Measurements from ENCODE around the gene BTBD9. TPM values are rescaled to one million over a fixed set of nuclear protein-coding genes. Genes with fewer than 3 reads are reported as not detected.

BTBD9 gene
- polyA plus RNA-seq, 1 donor (not counting 4 experiments of a cell fraction or from before 2014, with no cell fraction given), result 6.8 TPM

DNA sequence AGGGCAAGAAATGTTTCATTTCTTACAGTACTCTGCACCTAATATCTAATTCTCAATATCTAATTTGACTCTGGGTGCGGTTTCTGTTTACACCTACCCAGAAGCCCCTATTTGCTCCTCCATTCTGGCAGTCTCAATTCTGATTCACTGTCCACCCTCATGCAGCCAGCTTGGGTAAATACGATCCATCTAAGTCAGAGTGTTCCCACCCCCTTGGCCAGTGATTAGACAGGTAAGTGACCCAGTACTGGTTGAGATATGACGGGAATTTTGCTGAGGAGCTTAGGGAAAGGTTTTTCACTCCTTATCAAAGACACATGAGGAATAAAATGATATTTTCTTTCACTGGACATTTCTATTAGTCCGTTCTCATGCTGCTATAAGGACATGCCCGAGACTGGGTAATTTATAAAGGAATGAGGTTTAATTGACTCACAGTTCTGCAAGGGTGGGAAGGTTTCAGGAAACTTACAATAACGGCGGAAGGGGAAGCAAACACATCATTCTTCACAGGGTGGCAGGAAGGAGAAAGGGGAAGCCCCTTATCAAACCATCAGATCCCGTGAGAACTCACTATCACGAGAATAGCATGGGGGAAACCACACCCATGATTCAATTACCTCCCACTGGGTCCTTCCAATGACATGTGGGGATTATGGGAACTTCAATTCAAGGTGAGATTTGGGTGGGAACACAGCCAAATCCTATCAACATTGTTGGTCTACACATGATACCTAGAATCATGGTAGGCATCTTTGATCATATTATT is 33.9 kb upstream of the BTBD9 start:
- Histone ChIP-seq H3K9ac (ENCODE audit: control insufficient read depth, extremely low read depth, insufficient read depth, low read length) (no peak overlapping the region), H3K9me3 (ENCODE audit: control insufficient read depth, low read depth, low read length) (no peaks in the 10 kb centered on the region), H3K36me3 (ENCODE audit: control insufficient read depth in 2 of 2, extremely low read depth in 1 of 2, insufficient read depth in 2 of 2, low read length in 2 of 2) (peaks cover 9 to 18% of the 10 kb centered on the region in 2 experiments), H3K9me1 (ENCODE audit: control insufficient read depth, extremely low read depth, insufficient read depth, low read length) (no peaks in the 10 kb centered on the region), H3K4me3 (ENCODE audit: control insufficient read depth in 2 of 3, extremely low read depth in 1 of 3, insufficient read depth in 2 of 3, low read depth in 1 of 3, low read length in 3 of 3) (no peak overlapping the region), H2AFZ (ENCODE audit: control insufficient read depth, low read length) (no peak overlapping the region), H3K4me1 (ENCODE audit: control insufficient read depth, extremely low read depth, insufficient read depth, low read length) (no peaks in the 10 kb centered on the region), H3K27me3 (ENCODE audit: control insufficient read depth, extremely low read depth, insufficient read depth, low read length) (no peaks in the 10 kb centered on the region), H3K4me2 (ENCODE audit: control insufficient read depth, extremely low read depth, insufficient read depth, low read depth, low read length) (no peak overlapping the region), H4K20me1 (ENCODE audit: control insufficient read depth, extremely low read depth, insufficient read depth, low read length) (no peaks in the 10 kb centered on the region), H3K27ac (ENCODE audit: control insufficient read depth, insufficient read depth, low read length) (no peak overlapping the region), H3K79me2 (ENCODE audit: control insufficient read depth, insufficient read depth, low read length) (no peaks in the 10 kb centered on the region)
- DNase-seq (ENCODE audit: low read depth, low spot score), result no peak
- dilution Hi-C loops (cut with MboI; ENCODE audit: extremely low pct_ligation_motif_present, low sequenced_read_pairs), result no loop called here
- TF ChIP-seq EZH2 (IDR thresholded peaks at IDR 0.05; ENCODE audit: low read length), result no peak
- no peak for TF ChIP-seq CTCF (optimal IDR thresholded peaks at IDR 0.05 in 1 of 3, IDR thresholded peaks at IDR 0.05 in 1 of 3, conservative IDR thresholded peaks at IDR 0.05 in 1 of 3; ENCODE audit: extremely low read depth in 1 of 3, insufficient read depth in 2 of 3, low read length in 3 of 3)
- peak; percentile 9 for FAIRE-seq

DNA sequence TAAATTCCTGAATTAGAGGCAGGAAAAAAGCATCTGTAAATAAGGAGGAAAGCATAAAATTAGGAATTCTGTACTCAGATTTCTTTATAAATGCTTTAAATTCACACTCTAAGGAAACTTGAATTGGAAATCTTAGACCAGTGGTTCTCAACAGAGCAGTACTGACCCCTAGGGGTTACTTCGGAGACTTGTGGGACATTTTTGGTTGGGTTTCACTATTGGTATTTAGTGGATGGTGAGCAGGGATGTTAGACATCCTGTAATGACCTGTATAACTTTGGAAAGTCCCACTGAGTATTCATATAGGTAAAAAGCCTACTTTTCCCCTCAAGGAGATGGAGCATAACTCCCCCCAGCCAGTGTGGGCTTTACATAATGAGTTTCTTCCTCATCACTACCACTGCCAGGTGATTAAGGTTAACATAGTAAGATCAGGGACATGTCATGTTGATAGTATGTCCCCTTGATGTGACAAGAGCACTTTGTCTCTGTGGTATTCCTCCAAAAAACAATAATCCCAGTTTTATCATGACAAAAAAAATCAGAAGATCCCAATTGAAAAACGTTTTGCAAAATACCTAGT is 32.2 kb upstream of the BTBD9 start:
- Histone ChIP-seq H3K27ac (ENCODE audit: control insufficient read depth, insufficient read depth, low read length) (no peak overlapping the region), H3K9ac (ENCODE audit: control insufficient read depth, extremely low read depth, insufficient read depth, low read length) (no peak overlapping the region), H3K4me2 (ENCODE audit: control insufficient read depth, extremely low read depth, insufficient read depth, low read depth, low read length) (no peak overlapping the region), H3K79me2 (ENCODE audit: control insufficient read depth, insufficient read depth, low read length) (no peaks in the 10 kb centered on the region), H2AFZ (ENCODE audit: control insufficient read depth, low read length) (no peak overlapping the region), H3K4me1 (ENCODE audit: control insufficient read depth, extremely low read depth, insufficient read depth, low read length) (no peaks in the 10 kb centered on the region), H3K9me3 (ENCODE audit: control insufficient read depth, low read depth, low read length) (no peaks in the 10 kb centered on the region), H3K36me3 (ENCODE audit: control insufficient read depth in 2 of 2, extremely low read depth in 1 of 2, insufficient read depth in 2 of 2, low read length in 2 of 2) (peaks cover 3 to 15% of the 10 kb centered on the region in 2 experiments), H3K27me3 (ENCODE audit: control insufficient read depth, extremely low read depth, insufficient read depth, low read length) (no peaks in the 10 kb centered on the region), H3K9me1 (ENCODE audit: control insufficient read depth, extremely low read depth, insufficient read depth, low read length) (no peaks in the 10 kb centered on the region), H4K20me1 (ENCODE audit: control insufficient read depth, extremely low read depth, insufficient read depth, low read length) (no peaks in the 10 kb centered on the region), H3K4me3 (ENCODE audit: control insufficient read depth in 2 of 3, extremely low read depth in 1 of 3, insufficient read depth in 2 of 3, low read depth in 1 of 3, low read length in 3 of 3) (no peak overlapping the region)
- dilution Hi-C loops (cut with MboI; ENCODE audit: extremely low pct_ligation_motif_present, low sequenced_read_pairs), result no loop called here
- DNase-seq (ENCODE audit: low read depth, low spot score), result no peak
- TF ChIP-seq CTCF (optimal IDR thresholded peaks at IDR 0.05 in 1 of 3, IDR thresholded peaks at IDR 0.05 in 1 of 3, conservative IDR thresholded peaks at IDR 0.05 in 1 of 3; ENCODE audit: extremely low read depth in 1 of 3, insufficient read depth in 2 of 3, low read length in 3 of 3) (peak; percentile 58 to 69 (median 69)), EZH2 (IDR thresholded peaks at IDR 0.05; ENCODE audit: low read length) (no peak)
- peak; percentile 95 for FAIRE-seq
